ENCODE data around the gene IKZF1.

IKZF1 gene

DNA sequence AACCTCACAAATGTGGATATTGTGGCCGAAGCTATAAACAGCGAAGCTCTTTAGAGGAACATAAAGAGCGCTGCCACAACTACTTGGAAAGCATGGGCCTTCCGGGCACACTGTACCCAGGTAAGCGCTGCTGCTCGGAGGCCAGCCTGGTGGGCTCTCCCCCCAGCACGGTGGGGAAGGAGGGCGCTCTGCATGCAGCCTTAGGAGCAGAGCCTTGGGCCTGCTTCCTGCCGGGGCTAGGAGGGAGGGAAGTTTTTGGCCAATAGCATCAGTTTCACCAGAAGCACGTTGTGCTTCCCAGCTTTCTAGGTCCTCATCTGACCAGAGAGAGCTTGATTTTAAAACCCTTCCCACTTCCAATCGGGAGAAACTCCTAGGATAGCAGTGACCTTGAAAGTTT is 82.8 kb downstream of the IKZF1 start:
- DNase-seq, result no peak
- no peak for TF ChIP-seq POLR2A (IDR thresholded peaks at IDR 0.05; ENCODE audit: low read length)
- TF ChIP-seq GATA1 (IDR thresholded peaks at IDR 0.05; ENCODE audit: low read depth, low read length), result no peak

DNA sequence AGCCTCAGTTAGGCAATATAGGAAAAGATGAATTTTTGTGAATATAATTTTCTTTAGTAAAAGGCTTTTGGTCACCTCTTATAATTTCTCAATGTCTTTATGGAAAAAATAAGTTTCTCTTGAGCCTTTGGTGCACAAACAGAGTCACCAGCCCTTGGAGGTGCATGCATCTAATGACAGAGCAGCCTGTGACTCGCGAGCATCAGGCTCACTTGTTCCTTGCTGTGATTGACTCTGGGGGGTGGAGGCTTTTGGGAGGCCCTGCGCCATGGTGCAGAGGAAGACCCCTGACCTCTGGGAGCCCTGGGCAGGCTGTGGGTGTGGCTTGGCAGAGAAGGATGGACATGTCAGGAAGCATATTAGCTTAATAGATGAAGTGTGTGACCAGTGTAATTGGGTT is 85.4 kb downstream of the IKZF1 start:
- no peak for TF ChIP-seq POLR2A (IDR thresholded peaks at IDR 0.05; ENCODE audit: low read length)
- TF ChIP-seq GATA1 (IDR thresholded peaks at IDR 0.05; ENCODE audit: low read depth, low read length), result no peak
- no peak for DNase-seq

DNA sequence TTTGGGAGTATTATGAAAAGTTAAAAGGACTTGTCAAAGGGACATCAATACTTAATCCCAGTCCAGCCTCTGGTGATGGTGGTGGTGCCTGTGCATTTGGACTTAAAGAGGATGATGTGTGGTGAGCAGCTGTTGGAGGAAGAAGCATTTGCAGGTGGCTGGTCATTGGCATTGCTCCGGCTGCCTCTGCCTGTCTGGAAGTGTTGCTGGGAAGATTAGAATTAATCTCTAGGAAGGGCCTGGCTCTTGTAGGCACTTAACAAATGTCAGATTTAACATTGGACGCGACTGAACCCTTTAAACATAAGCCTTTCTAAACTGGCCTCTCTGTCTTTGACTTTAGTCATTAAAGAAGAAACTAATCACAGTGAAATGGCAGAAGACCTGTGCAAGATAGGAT is 86.9 kb downstream of the IKZF1 start:
- DNase-seq, result no peak
- TF ChIP-seq GATA1 (IDR thresholded peaks at IDR 0.05; ENCODE audit: low read depth, low read length) (no peak), POLR2A (IDR thresholded peaks at IDR 0.05; ENCODE audit: low read length) (no peak)

- peak; percentile 50 to 55 for DNase-seq
- TF ChIP-seq POLR2A (IDR thresholded peaks at IDR 0.05; ENCODE audit: low read length) (no peak), GATA1 (IDR thresholded peaks at IDR 0.05; ENCODE audit: low read depth, low read length) (no peak)
Measured at GRCh38 chr7:50393076-50393475, 88.6 kb downstream of the IKZF1 start.

DNA sequence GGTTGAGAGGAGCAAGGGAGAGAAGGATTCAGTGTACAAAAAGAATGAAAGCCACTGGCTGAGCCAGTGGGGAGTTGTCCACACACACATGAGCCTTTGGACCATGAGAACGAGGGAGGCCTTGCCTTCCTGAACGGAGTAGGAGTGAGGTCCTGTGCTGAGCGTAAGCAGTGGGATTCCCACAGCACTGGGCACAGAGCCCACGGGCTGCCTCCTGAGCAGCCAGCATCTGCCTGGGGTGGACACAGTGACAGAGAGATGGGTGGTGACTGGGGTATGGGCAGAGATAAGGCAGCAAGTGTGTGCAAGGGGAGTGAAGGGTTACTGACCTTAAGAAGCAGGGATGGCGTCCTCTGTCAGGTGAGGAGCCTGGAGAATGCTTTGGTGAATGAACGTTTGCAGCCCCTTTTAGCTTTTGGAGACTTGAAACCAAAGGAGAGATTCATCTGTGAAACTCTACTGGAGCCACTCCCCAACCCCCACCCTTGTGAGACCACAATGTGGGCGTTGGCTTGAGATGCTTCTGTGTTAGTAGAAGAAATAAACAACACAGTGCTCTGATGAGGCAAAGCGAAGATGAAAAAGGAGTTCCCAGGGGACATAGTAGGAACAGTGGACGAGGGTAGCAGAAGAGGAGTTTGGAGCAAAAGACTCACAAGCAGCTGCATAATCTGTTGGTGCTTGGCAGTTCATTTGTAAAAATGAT is 89.2 kb downstream of the IKZF1 start:
- DNase-seq, result peak; percentile 83 to 86
- TF ChIP-seq POLR2A (IDR thresholded peaks at IDR 0.05; ENCODE audit: low read length) (no peak), GATA1 (IDR thresholded peaks at IDR 0.05; ENCODE audit: low read depth, low read length) (no peak)

- TF ChIP-seq POLR2A (IDR thresholded peaks at IDR 0.05; ENCODE audit: low read length) (no peak), GATA1 (IDR thresholded peaks at IDR 0.05; ENCODE audit: low read depth, low read length) (no peak)
- no peak for DNase-seq
Measured at GRCh38 chr7:50394315-50394714, 89.8 kb downstream of the IKZF1 start.

DNA sequence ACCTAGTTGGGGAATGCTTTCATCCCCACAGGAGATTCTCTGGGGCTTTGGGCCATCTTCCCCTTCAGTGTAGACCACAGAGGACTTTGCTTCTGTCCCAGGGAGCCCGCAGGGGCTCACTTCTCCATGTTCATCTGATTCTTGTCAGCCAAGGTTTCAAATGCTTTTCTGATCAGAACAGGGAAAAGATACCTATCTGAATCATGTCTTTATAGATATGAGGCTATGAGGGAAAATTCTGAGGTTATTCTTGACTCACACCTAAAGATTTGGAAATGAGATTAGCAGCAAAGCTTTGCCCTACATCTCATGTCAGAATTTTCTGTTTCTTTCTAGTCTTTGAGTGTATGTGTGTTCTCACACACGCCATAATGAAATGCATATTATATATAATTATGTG is 92.3 kb downstream of the IKZF1 start:
- TF ChIP-seq POLR2A (IDR thresholded peaks at IDR 0.05; ENCODE audit: low read length) (no peak), GATA1 (IDR thresholded peaks at IDR 0.05; ENCODE audit: low read depth, low read length) (no peak)
- DNase-seq, result no peak

DNA sequence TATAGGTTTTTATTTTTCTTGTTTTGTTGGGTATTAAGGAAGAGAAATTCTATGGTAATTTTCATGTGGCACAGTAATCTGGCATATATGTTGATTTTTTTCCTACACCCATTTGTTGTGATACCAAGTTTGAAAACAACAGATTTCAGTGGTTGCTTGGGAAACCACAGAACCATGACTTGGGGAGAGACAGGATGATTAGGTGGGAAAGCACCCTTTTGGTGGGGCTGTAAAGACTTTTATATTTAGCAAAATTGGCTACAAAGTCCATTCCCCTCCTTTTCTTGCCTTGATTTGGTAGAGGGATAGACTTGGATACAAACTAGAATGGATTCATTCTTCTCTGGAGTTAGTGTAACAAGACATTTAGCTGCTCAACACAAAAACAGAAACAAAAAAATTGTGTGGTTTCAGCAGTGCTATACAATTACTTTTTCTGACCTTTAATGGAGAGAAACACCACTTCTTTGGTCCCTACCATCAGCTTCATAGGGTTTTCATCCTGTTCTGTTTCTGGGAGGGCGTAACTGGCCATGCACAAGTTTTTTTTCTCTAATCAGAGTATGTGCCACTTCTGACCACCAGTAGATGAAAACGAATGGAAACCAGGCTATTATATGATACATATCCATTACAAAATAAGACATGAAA is 92.9 kb downstream of the IKZF1 start:
- DNase-seq, result no peak
- TF ChIP-seq POLR2A (IDR thresholded peaks at IDR 0.05; ENCODE audit: low read length), result no peak
- no peak for TF ChIP-seq GATA1 (IDR thresholded peaks at IDR 0.05; ENCODE audit: low read depth, low read length)

- TF ChIP-seq POLR2A (IDR thresholded peaks at IDR 0.05; ENCODE audit: low read length), result no peak
- no peak for TF ChIP-seq GATA1 (IDR thresholded peaks at IDR 0.05; ENCODE audit: low read depth, low read length)
- DNase-seq, result no peak
Measured at GRCh38 chr7:50397971-50398324, 93.4 kb downstream of the IKZF1 start.

- TF ChIP-seq POLR2A (IDR thresholded peaks at IDR 0.05; ENCODE audit: low read length) (no peak), GATA1 (IDR thresholded peaks at IDR 0.05; ENCODE audit: low read depth, low read length) (no peak)
- no peak for DNase-seq
Measured at GRCh38 chr7:50399206-50399605, 94.7 kb downstream of the IKZF1 start.

GRCh38 chr7:50399635-50400034 is 95.1 kb downstream of the IKZF1 start:
- TF ChIP-seq GATA1 (IDR thresholded peaks at IDR 0.05; ENCODE audit: low read depth, low read length) (no peak), POLR2A (IDR thresholded peaks at IDR 0.05; ENCODE audit: low read length) (no peak)

DNA sequence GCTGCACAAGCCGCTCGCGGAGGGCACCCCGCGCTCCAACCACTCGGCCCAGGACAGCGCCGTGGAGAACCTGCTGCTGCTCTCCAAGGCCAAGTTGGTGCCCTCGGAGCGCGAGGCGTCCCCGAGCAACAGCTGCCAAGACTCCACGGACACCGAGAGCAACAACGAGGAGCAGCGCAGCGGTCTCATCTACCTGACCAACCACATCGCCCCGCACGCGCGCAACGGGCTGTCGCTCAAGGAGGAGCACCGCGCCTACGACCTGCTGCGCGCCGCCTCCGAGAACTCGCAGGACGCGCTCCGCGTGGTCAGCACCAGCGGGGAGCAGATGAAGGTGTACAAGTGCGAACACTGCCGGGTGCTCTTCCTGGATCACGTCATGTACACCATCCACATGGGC is 95.6 kb downstream of the IKZF1 start:
- TF ChIP-seq GATA1 (IDR thresholded peaks at IDR 0.05; ENCODE audit: low read depth, low read length), result no peak
- no peak for TF ChIP-seq POLR2A (IDR thresholded peaks at IDR 0.05; ENCODE audit: low read length)
- no peak for DNase-seq

More at GRCh38 chr7:50399635-50400034, 95.1 kb downstream of the IKZF1 start:
- DNase-seq, result no peak

GRCh38 chr7:50404392-50404791 is 99.9 kb downstream of the IKZF1 start:
- no peak for DNase-seq
- TF ChIP-seq POLR2A (IDR thresholded peaks at IDR 0.05; ENCODE audit: low read length) (no peak), GATA1 (IDR thresholded peaks at IDR 0.05; ENCODE audit: low read depth, low read length) (no peak)

DNA sequence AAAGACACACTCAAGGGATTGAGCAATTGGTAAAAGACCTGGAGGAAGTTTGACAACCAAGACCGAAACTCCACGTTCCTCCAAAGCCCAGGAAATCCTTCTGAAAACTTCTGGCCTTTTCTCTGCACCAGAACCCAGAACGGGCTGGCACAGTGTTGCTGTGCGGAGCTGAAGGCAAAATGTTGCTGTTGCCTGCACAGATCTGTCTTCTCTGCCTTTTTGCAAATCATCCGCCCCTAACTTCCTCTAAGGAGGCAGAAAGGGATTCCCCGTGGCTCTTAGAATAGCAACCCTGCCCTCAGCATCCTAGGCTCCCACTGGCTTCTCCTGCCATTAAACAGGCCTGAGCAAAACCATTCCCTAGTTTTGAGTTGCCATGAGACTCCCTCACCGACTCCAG is 100.7 kb downstream of the IKZF1 start:
- no peak for TF ChIP-seq GATA1 (IDR thresholded peaks at IDR 0.05; ENCODE audit: low read depth, low read length)
- TF ChIP-seq POLR2A (IDR thresholded peaks at IDR 0.05; ENCODE audit: low read length), result no peak
- DNase-seq, result no peak

DNA sequence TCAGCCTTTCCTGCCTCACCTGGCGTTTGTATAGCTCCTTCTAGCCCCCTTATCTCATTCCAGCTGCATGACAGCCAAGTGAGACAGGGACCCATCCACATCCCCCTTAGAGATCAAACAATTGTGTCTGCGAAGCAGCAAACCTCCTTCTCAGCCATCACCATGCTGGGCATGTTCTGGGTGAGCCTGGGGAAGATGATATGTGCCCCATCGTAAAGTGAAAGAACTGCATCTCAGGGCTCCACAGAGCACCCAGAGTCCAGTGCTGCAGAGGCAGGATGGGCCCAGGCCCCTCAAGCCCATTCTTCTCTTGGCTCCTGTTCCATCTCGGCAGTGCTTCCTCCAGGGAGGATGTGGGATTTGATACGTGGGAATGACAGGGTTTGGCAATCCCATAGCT is 102.4 kb downstream of the IKZF1 start:
- DNase-seq, result no peak
- TF ChIP-seq POLR2A (IDR thresholded peaks at IDR 0.05; ENCODE audit: low read length), result no peak
- no peak for TF ChIP-seq GATA1 (IDR thresholded peaks at IDR 0.05; ENCODE audit: low read depth, low read length)

Data from erythroblast (primary cell).